HUES64 (cell line): Measurements from ENCODE around the gene MYO5C.

Experiments used
- H3K27ac ChIP-seq: 2 replicates; pipeline ENCODE4 v1.7.0; 2013; ENCODE audit warnings: low read depth, low read length, inconsistent platforms
- H3K27me3 ChIP-seq: 2 replicates; pipeline ENCODE4 v1.6.1; 2013; ENCODE audit warnings: mild to moderate bottlenecking, low read length; ENCODE audit not compliant: insufficient read depth
- H3K36me3 ChIP-seq: 2 replicates; pipeline ENCODE4 v1.6.1; 2013; ENCODE audit warnings: mild to moderate bottlenecking, low read length; ENCODE audit not compliant: insufficient read depth
- H3K4me1 ChIP-seq: 2 replicates; pipeline ENCODE4 v1.6.1; 2013; ENCODE audit warnings: mild to moderate bottlenecking, low read length, moderate library complexity; ENCODE audit not compliant: insufficient read depth
- H3K4me3 ChIP-seq: 2 replicates; pipeline ENCODE4 v1.5.1; 2013; ENCODE audit warnings: mild to moderate bottlenecking, low read length, moderate library complexity
- H3K9ac ChIP-seq: 2 replicates; pipeline ENCODE4 v1.6.1; 2013; ENCODE audit warnings: mild to moderate bottlenecking, low read depth, low read length
- H3K9me3 ChIP-seq: 2 replicates; pipeline ENCODE4 v1.6.1; 2013; ENCODE audit warnings: low read depth, low read length; ENCODE audit not compliant: insufficient read depth
- WGBS: fragments of 150-250, 120-280 bp; methylation state at CpG from one replicate; pipeline ENCODE4 v1.1.7; 2013; ENCODE audit warnings: missing lambda C conversion rate; 5-methylcytosine and 5-hydroxymethylcytosine counted together

MYO5C gene

DNA sequence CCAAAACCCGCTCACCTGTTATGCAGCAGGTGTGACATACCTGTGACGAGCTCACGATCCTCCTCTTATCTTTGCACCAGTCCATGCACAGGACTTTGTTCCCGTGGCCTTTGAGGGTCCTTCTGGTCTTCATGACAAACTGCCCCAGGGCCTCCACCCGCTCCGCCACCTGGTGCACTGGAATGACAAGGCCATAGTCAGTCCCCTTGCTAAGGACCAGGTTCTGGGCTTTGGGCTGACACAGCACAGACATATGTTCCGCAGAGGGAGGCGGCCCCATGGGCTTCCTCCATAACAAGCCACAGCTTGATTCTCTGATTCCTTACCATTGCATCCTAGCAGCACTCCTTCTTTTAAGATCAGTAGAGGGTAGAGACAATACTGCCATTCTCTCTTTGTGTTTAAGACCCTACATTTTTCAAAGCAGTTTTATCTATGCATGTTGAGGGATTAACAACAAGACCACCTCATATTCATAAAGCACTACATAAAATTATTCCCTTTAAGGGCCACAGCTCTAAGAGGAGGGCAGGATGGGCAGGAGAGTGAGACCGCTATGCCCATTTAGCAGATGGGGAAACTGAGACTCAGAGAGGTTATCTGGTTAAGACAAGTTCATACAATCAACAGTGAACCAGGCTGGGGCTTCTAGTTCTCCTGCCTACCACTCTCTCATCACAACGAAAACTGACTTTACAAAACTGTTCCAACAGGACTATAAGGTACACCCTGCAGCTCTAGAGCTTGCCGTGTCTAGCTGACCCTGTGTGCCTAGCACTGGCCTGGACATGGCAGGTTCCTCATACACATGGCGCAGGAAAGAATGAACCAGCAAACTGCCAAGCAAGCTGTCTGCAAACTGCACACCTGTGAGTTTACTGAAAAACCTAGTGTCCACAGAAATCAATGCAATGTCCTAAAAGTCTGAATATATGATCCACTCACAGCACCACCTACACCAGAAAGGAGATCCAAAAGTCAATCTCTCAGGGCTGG, 141.4 kb downstream of the MYO5C start:
- Histone ChIP-seq H3K27ac (no peak overlapping the region), H3K4me3 (no peak overlapping the region)
- WGBS = 95% methylated on average over 12 of the region's 12 CpGs

DNA sequence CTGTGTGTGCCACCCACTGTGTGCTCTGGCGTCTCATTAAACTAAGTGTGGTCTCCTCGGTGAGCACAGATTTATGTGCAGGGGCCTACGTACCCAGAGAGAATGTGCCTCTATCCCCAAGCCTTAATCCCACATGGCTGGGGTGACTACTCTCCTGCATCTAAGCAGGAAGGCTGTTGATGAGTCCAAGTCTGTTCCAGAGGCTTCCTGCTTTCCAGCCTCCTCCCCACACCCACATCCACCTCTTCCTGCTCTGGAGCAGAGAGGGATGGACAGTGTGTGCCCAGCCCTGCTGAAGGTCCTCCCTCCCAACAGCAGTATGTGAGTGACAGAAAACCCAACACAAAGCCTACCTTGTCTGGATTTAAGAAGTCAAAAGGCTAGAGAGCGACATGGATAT, 144.3 kb downstream of the MYO5C start:
- H3K36me3 ChIP-seq = peaks cover 34% of the 10 kb centered on the region
- H3K27me3 ChIP-seq = no peaks in the 10 kb centered on the region
- no peaks in the 10 kb centered on the region for H3K9me3 ChIP-seq
- H3K9ac ChIP-seq = no peak overlapping the region
- H3K4me1 ChIP-seq = no peaks in the 10 kb centered on the region
- no peak overlapping the region for H3K27ac ChIP-seq
- H3K4me3 ChIP-seq = no peak overlapping the region
- 95% methylated on average over 4 of the region's 4 CpGs for WGBS

More for the DNA sequence above, 141.4 kb downstream of the MYO5C start:
- Histone ChIP-seq H3K9ac (no peak overlapping the region), H3K27me3 (no peaks in the 10 kb centered on the region), H3K36me3 (peaks cover 17% of the 10 kb centered on the region), H3K4me1 (no peaks in the 10 kb centered on the region), H3K9me3 (no peaks in the 10 kb centered on the region)

DNA sequence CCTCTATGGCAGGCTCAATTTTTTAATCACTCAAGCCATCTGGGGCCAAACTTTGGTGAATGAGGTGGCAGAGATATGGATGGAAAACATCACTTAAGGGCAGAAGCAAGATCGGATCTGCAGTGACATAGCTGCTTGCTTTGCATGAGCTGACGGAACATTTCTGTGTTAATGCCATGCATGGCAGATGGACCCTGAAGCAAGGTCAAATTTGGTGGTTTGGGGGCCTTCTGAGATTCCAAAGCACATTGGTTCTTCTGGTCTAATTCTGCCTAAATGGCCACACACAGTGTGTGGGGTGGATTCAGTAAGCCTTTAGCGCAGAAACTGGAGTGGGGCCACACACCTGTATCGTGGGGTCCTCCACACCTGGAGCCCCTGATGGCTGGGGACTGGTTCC, 144.7 kb downstream of the MYO5C start:
- Histone ChIP-seq H3K9me3 (no peaks in the 10 kb centered on the region), H3K9ac (no peak overlapping the region), H3K4me1 (no peaks in the 10 kb centered on the region), H3K27me3 (no peaks in the 10 kb centered on the region), H3K4me3 (no peak overlapping the region), H3K36me3 (peaks cover 38% of the 10 kb centered on the region), H3K27ac (no peak overlapping the region)
- WGBS = 98% methylated on average over 4 of the region's 4 CpGs

DNA sequence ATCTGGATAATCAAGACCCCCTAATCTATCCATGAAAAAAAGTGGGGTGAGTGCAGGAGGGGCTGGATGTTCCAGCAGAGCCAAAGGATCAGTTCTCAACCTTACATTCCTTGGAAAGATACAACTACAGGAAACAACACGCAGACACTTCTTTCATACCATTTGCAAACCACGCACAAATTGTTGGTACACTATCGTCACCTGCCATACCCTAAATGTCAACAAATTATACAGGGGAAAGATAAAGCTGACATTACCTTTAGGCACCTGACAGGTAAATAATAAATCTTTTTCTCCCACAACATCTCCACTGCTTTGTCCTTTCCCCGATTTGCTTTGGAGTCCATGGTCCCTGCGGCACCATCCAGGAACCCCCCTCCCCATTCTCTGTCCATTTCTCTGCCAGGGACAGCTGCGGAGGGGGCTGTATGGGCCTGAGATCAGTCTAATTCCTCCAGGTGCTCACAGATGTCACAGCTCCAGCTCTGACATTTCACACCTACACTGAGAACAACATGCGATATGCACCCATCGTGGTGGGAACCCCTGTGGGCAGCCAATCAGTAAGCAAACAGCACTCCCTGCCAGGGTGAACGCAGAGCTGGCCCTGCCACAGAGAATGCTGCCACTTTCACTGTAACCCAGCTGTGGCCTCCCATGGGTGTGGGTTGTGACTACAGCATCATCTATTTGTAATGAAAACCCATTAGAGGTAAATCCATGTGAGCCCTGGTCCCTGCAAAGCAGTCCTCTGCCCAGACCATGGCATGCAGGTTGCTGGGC, 145.4 kb downstream of the MYO5C start:
- no peak overlapping the region for H3K4me3 ChIP-seq
- 86% methylated on average over 9 of the region's 9 CpGs for WGBS
- no peaks in the 10 kb centered on the region for H3K4me1 ChIP-seq
- H3K36me3 ChIP-seq = peaks cover 38% of the 10 kb centered on the region
- H3K9me3 ChIP-seq = no peaks in the 10 kb centered on the region
- no peak overlapping the region for H3K27ac ChIP-seq
- no peaks in the 10 kb centered on the region for H3K27me3 ChIP-seq
- H3K9ac ChIP-seq = no peak overlapping the region

DNA sequence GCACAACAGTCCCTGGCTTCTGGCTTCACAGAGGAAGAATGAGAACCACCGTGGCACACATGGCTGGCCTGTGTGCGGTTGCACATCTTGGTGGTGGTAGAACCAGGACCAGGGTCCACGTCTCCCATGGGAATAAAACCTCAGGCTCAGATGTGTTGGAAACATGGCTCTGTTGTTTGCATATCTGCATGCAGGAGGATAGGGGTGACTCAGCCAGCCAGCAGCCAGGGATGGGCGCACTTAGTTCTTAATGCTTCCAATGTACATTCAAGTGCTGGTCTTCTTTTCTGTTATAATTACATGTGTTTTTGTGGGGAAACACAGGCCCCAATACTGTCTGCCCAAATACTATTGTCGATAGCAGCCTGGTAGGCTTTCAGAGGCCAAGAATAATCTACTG, 147.2 kb downstream of the MYO5C start:
- Histone ChIP-seq H3K9ac (no peak overlapping the region), H3K4me1 (no peaks in the 10 kb centered on the region; the same call in 1 of the 2 replicates), H3K9me3 (no peaks in the 10 kb centered on the region; the same call in 1 of the 2 replicates), H3K4me3 (no peak overlapping the region), H3K36me3 (peaks cover 46% of the 10 kb centered on the region), H3K27ac (no peak overlapping the region), H3K27me3 (no peaks in the 10 kb centered on the region)
- WGBS = 91% methylated on average over 5 of the region's 5 CpGs

DNA sequence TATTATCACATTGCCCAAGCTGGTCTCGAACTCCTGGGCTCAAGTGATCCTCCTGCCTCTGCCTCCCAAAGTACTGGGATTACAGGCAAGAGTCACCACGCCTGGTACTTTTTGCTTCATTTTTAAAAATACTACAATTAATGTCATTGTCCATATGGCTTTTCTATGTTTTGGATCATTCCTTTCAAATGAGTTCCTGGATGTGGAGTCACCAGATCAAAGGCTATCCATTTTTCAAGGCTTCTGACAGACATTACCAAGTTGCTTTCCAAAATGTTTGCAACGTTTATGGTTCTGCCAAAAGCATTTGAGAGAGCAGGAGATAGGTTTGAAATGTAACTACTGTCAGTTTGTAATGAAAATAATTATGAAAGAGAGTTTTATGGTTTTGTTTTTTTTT, 148.8 kb downstream of the MYO5C start:
- Histone ChIP-seq H3K9ac (no peak overlapping the region), H3K36me3 (peaks cover 38% of the 10 kb centered on the region), H3K4me1 (no peaks in the 10 kb centered on the region; the same call in 1 of the 2 replicates), H3K4me3 (no peak overlapping the region), H3K27me3 (no peaks in the 10 kb centered on the region), H3K27ac (no peak overlapping the region), H3K9me3 (no peaks in the 10 kb centered on the region; the same call in 1 of the 2 replicates)
- WGBS = 94% methylated on average over 3 of the region's 3 CpGs

DNA sequence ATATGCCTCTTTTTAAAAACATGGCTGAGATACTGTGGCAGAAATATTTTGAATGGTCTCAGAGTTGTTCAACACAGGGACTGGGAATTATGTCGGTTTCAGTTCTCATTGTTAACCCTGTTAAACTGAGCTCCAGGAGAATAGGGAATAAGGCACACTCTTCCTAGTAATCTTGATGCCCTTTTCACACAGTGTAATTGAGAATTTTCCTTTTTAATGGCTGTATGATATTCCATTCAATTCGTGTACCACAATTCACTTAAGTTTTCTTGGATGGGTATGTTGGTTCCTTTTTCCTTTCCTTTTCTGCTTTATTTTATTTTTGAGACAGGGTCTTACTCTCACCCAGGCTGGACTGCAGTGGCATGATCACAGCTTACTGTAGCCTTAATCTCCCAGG, 149.3 kb downstream of the MYO5C start:
- Histone ChIP-seq H3K9me3 (no peaks in the 10 kb centered on the region; the same call in 1 of the 2 replicates), H3K36me3 (peaks cover 38% of the 10 kb centered on the region), H3K27ac (no peak overlapping the region), H3K4me1 (no peaks in the 10 kb centered on the region; the same call in 1 of the 2 replicates), H3K9ac (no peak overlapping the region), H3K4me3 (no peak overlapping the region), H3K27me3 (no peaks in the 10 kb centered on the region)
- WGBS = 100% methylated on average over 1 of the region's 2 CpGs

DNA sequence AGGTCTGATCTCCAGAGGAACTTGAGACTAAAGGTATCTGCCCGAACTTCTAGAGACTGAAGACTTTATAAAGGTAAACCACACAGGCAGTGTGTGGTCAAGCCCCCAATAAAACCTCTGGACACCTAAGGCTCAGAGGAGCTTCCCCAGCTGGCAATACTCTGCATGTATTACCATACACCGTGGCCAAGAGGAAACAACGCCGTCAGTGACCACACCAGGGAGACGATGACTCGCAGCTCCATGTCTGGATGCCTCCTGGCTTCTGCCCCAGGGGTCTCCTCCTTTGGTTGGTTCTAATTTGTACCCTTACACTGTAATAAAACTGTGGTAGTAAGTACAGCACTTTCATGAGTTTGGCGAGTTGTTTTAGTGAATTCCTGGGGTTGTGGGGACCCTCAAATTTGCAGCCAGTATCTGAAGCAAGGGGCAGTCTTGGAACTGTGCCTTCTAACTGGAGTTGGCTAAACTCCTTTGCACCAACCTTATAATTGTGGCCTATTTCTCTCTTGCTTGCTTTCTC, 150.9 kb downstream of the MYO5C start:
- Histone ChIP-seq H3K4me1 (no peaks in the 10 kb centered on the region; the same call in 1 of the 2 replicates), H3K27ac (no peak overlapping the region), H3K9me3 (no peaks in the 10 kb centered on the region; the same call in 1 of the 2 replicates), H3K27me3 (no peaks in the 10 kb centered on the region), H3K9ac (no peak overlapping the region), H3K4me3 (no peak overlapping the region), H3K36me3 (peaks cover 34% of the 10 kb centered on the region)
- WGBS = 89% methylated on average over 7 of the region's 7 CpGs

DNA sequence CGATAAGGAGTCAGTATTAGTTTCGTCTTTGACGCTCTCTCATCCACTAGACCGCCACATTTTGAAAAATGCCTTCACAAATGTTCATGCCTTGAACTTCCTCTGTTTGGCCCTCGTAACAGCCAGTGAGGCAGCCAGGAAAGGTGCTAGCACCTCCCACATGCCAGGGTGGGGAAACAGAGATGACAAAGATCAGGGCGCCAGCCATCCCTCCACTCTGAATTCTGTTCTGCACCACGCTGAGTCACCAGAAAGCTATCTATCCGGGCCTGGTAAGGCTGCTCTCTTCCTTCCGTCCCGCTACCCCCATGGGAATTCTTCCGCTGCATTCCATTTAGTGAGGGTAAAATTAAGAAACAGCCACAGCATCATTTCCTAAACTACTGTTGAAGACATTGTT, 151.7 kb downstream of the MYO5C start:
- WGBS = 73% methylated on average over 11 of the region's 11 CpGs
- Histone ChIP-seq H3K4me3 (no peak overlapping the region), H3K9ac (no peak overlapping the region), H3K9me3 (no peaks in the 10 kb centered on the region; the same call in 1 of the 2 replicates), H3K27ac (no peak overlapping the region), H3K27me3 (no peaks in the 10 kb centered on the region), H3K36me3 (peaks cover 25% of the 10 kb centered on the region), H3K4me1 (no peaks in the 10 kb centered on the region; the same call in 1 of the 2 replicates)
